RWPE2 (cell line): ENCODE results near the gene PID1.

ENCODE experiments used
- ATAC-seq: fragments of 200-7000 bp; cut with Tn5 transposase; 3 replicates; pipeline ENCODE4 v1.9.1; 2021; ENCODE audit warnings: low read depth
- DNase-seq: peaks from one replicate; pipeline ENCODE4 v3.0.0-alpha.2; 2020; ENCODE audit warnings: low spot score
- H3K27ac ChIP-seq: fragments of 450-650 bp; 2 replicates; pipeline ENCODE4 v1.5.1; 2017; ENCODE audit warnings: mild to moderate bottlenecking; ENCODE audit not compliant: poor library complexity, severe bottlenecking
- H3K27me3 ChIP-seq: fragments of 250-450 bp; sonication (Bioruptor Pico); 2 replicates; pipeline ENCODE4 v1.5.1; 2021; ENCODE audit warnings: mild to moderate bottlenecking, moderate library complexity; ENCODE audit not compliant: insufficient read depth, poor library complexity, severe bottlenecking
- H3K36me3 ChIP-seq: fragments of 250-450 bp; sonication (Bioruptor Pico); 2 replicates; pipeline ENCODE4 v1.5.1; 2020; ENCODE audit warnings: low read depth, mild to moderate bottlenecking, moderate library complexity
- H3K4me1 ChIP-seq: fragments of 250-450 bp; sonication (Bioruptor Pico); 2 replicates; pipeline ENCODE4 v1.5.1; 2021; ENCODE audit warnings: mild to moderate bottlenecking, moderate library complexity; ENCODE audit not compliant: insufficient read depth, poor library complexity, severe bottlenecking
- H3K4me3 ChIP-seq: fragments of 250-450 bp; sonication (Bioruptor Pico); 2 replicates; pipeline ENCODE4 v1.5.1; 2021; ENCODE audit warnings: mild to moderate bottlenecking, moderate library complexity; ENCODE audit not compliant: severe bottlenecking
- H3K9me3 ChIP-seq: fragments of 250-450 bp; sonication (Bioruptor Pico); 2 replicates; pipeline ENCODE4 v1.5.1; 2021; ENCODE audit warnings: mild to moderate bottlenecking, moderate library complexity; ENCODE audit not compliant: severe bottlenecking
- CTCF ChIP-seq: fragments of 450-650 bp; IDR thresholded peaks from one replicate; pipeline ENCODE4 v1.5.1; 2017; ENCODE audit warnings: mild to moderate bottlenecking, moderate library complexity; ENCODE audit not compliant: poor library complexity, severe bottlenecking

Gene PID1

GRCh38 chr2:229073935-229074334 is 197.2 kb downstream of the PID1 start:
- no peaks in the 10 kb centered on the region for H3K27me3 ChIP-seq
- no peak overlapping the region for H3K4me3 ChIP-seq
- H3K4me1 ChIP-seq = no peaks in the 10 kb centered on the region
- no peaks in the 10 kb centered on the region for H3K36me3 ChIP-seq
- no peaks in the 10 kb centered on the region for H3K9me3 ChIP-seq
- H3K27ac ChIP-seq = no peak overlapping the region
- TF ChIP-seq CTCF = no peak
- DNase-seq = no peak
- ATAC-seq = no peak

DNA sequence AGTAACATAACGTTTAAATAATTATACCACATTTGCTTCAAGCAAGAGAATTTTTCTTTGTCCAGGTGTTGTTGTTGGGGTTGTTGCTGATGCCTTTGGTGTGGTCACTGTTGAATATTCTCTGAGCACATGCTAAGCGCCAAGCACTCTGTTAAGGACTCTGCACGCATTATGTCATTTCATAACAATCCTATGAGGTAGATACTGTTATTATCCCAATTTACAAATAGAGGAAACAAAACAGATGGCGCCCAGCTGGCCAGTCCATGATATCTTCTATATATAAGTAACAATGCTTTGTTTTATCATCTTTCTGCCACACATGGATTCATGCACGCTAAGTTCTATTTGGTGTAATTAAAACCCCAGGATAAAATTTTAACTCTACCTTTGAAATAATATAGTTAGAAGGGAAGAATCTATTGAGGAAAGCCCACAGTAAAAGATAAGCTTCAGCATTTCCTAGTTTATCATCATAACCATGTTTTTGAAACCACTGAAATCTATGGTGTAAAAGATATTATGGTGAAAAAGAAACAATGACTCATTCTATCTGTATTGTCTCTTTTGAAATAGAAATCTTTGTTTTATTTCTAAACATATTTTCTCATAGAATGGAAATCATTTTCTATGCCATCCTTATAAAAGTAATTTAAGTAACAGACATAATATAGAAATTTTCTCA is 199.7 kb downstream of the PID1 start:
- TF ChIP-seq CTCF = no peak
- Histone ChIP-seq H3K27me3 (no peaks in the 10 kb centered on the region), H3K36me3 (no peaks in the 10 kb centered on the region), H3K9me3 (no peaks in the 10 kb centered on the region), H3K27ac (no peak overlapping the region), H3K4me3 (no peak overlapping the region), H3K4me1 (no peaks in the 10 kb centered on the region)
- DNase-seq (no peak), ATAC-seq (no peak)

GRCh38 chr2:229066121-229066715 is 204.9 kb downstream of the PID1 start:
- no peaks in the 10 kb centered on the region for H3K27me3 ChIP-seq
- no peaks in the 10 kb centered on the region for H3K9me3 ChIP-seq
- no peak overlapping the region for H3K4me3 ChIP-seq
- DNase-seq = no peak
- no peaks in the 10 kb centered on the region for H3K4me1 ChIP-seq
- no peak for TF ChIP-seq CTCF
- no peak overlapping the region for H3K27ac ChIP-seq
- H3K36me3 ChIP-seq = no peaks in the 10 kb centered on the region
- ATAC-seq = no peak

GRCh38 chr2:229064749-229065148 is 206.3 kb downstream of the PID1 start:
- TF ChIP-seq CTCF = no peak
- no peaks in the 10 kb centered on the region for H3K36me3 ChIP-seq
- H3K27ac ChIP-seq = no peak overlapping the region
- H3K4me1 ChIP-seq = no peaks in the 10 kb centered on the region
- DNase-seq (no peak), ATAC-seq (no peak)
- H3K9me3 ChIP-seq = no peaks in the 10 kb centered on the region
- no peak overlapping the region for H3K4me3 ChIP-seq
- H3K27me3 ChIP-seq = no peaks in the 10 kb centered on the region

- no peak for TF ChIP-seq CTCF
- no peak overlapping the region for H3K27ac ChIP-seq
- no peaks in the 10 kb centered on the region for H3K36me3 ChIP-seq
- ATAC-seq (no peak), DNase-seq (no peak)
- H3K9me3 ChIP-seq = no peaks in the 10 kb centered on the region
- no peaks in the 10 kb centered on the region for H3K27me3 ChIP-seq
- H3K4me3 ChIP-seq = no peak overlapping the region
- no peaks in the 10 kb centered on the region for H3K4me1 ChIP-seq
Measured at GRCh38 chr2:229060147-229060546, 210.9 kb downstream of the PID1 start.
